Skeletal muscle tissue (tissue), 4 donors: ENCODE measurements around the gene GNG4. TPM values are rescaled to one million over a fixed set of nuclear protein-coding genes. Genes with fewer than 3 reads are reported as not detected.
"Not testable (repeated sequence)": the region's sequence is repeated elsewhere in the genome, so short reads cannot be mapped to it uniquely, and the experiment has no call there.

Experiments
- H3K27ac ChIP-seq: one replicate; pipeline ENCODE4 v1.7.0; 2013; ENCODE audit warnings: mild to moderate bottlenecking, low read depth, low read length, inconsistent platforms
- H3K27me3 ChIP-seq, 3 donors: one replicate each; pipeline ENCODE4 v1.7.0; 2013; ENCODE audit warnings: low read length in 3 of 3; ENCODE audit not compliant: control insufficient read depth in 3 of 3, insufficient read depth in 3 of 3
- H3K36me3 ChIP-seq, 3 donors: one replicate each; pipeline ENCODE4 v1.7.0; 2013; ENCODE audit warnings: low read length in 3 of 3; ENCODE audit not compliant: control insufficient read depth in 3 of 3, insufficient read depth in 3 of 3
- H3K4me1 ChIP-seq, 3 donors: one replicate each; pipeline ENCODE4 v1.7.0; 2013; ENCODE audit warnings: low read length in 3 of 3, mild to moderate bottlenecking in 3 of 3; ENCODE audit not compliant: control insufficient read depth in 3 of 3, insufficient read depth in 3 of 3
- H3K4me3 ChIP-seq, 3 donors: one replicate each; pipeline ENCODE4 v1.7.0; 2013; ENCODE audit warnings: low read length in 3 of 3
- H3K9ac ChIP-seq, 3 donors: one replicate each; pipeline ENCODE4 v1.7.0; 2013; ENCODE audit warnings: low read length in 3 of 3, mild to moderate bottlenecking in 3 of 3, moderate library complexity in 2 of 3, low read depth in 1 of 3
- H3K9me3 ChIP-seq, 3 donors: one replicate each; pipeline ENCODE4 v1.7.0; 2013; ENCODE audit warnings: low read length in 3 of 3; ENCODE audit not compliant: control insufficient read depth in 3 of 3
- total RNA-seq: library from RNA; depleted of rRNA; stranded (reverse); fragments of >200 nt; gene quantifications from one replicate; pipeline ENCODE4 v1.2.3, GENCODE V29; 2014
- donor health status: Osteomylitis.

The GNG4 gene
- total RNA-seq, 1 donor from 2014 or later = 1.0 TPM

- no peak overlapping the region for H3K9ac ChIP-seq
- H3K36me3 ChIP-seq = no peaks in the 10 kb centered on the region
- no peak overlapping the region for H3K27ac ChIP-seq
- H3K4me3 ChIP-seq = no peak overlapping the region
- peaks cover 0 to 7% (median 0%) of the 10 kb centered on the region in 3 donors for H3K27me3 ChIP-seq
- no peaks in the 10 kb centered on the region for H3K9me3 ChIP-seq
- no peaks in the 10 kb centered on the region for H3K4me1 ChIP-seq
Observed at GRCh38 chr1:235612761-235613160, 36.8 kb downstream of the GNG4 start.

GRCh38 chr1:235610157-235610556 is 39.4 kb downstream of the GNG4 start:
- no peaks in the 10 kb centered on the region for H3K27me3 ChIP-seq
- H3K4me3 ChIP-seq = no peak overlapping the region
- no peak overlapping the region for H3K27ac ChIP-seq
- H3K36me3 ChIP-seq = no peaks in the 10 kb centered on the region
- H3K9ac ChIP-seq = no peak overlapping the region
- H3K9me3 ChIP-seq = no peaks in the 10 kb centered on the region
- no peaks in the 10 kb centered on the region for H3K4me1 ChIP-seq

- no peaks in the 10 kb centered on the region for H3K4me1 ChIP-seq
- H3K9ac ChIP-seq = no peak overlapping the region
- H3K9me3 ChIP-seq = no peaks in the 10 kb centered on the region
- H3K36me3 ChIP-seq = no peaks in the 10 kb centered on the region
- no peaks in the 10 kb centered on the region for H3K27me3 ChIP-seq
- no peak overlapping the region for H3K4me3 ChIP-seq
- no peak overlapping the region for H3K27ac ChIP-seq
Observed at GRCh38 chr1:235608278-235608677, 41.3 kb downstream of the GNG4 start.

- no peaks in the 10 kb centered on the region for H3K9me3 ChIP-seq
- no peaks in the 10 kb centered on the region for H3K27me3 ChIP-seq
- H3K36me3 ChIP-seq = no peaks in the 10 kb centered on the region
- no peak overlapping the region for H3K4me3 ChIP-seq
- H3K4me1 ChIP-seq = no peaks in the 10 kb centered on the region
- H3K9ac ChIP-seq = no peak overlapping the region
- no peak overlapping the region for H3K27ac ChIP-seq
Observed at GRCh38 chr1:235607284-235607683, 42.3 kb downstream of the GNG4 start.

- Histone ChIP-seq H3K36me3 (no peaks in the 10 kb centered on the region), H3K27ac (no peak overlapping the region), H3K4me1 (no peaks in the 10 kb centered on the region), H3K9me3 (no peaks in the 10 kb centered on the region), H3K4me3 (no peak overlapping the region), H3K9ac (no peak overlapping the region), H3K27me3 (no peaks in the 10 kb centered on the region)
Observed at GRCh38 chr1:235601104-235601503, 48.5 kb downstream of the GNG4 start.

- no peak overlapping the region for H3K4me3 ChIP-seq
- no peaks in the 10 kb centered on the region for H3K4me1 ChIP-seq
- H3K36me3 ChIP-seq = no peaks in the 10 kb centered on the region
- H3K9ac ChIP-seq = no peak overlapping the region
- no peaks in the 10 kb centered on the region for H3K27me3 ChIP-seq
- H3K27ac ChIP-seq = no peak overlapping the region
- no peaks in the 10 kb centered on the region for H3K9me3 ChIP-seq
Observed at GRCh38 chr1:235599536-235599935, 50.0 kb downstream of the GNG4 start.

GRCh38 chr1:235597867-235598553 is 51.6 kb downstream of the GNG4 start:
- Histone ChIP-seq H3K4me3 (no peak overlapping the region), H3K9me3 (no peaks in the 10 kb centered on the region), H3K4me1 (no peaks in the 10 kb centered on the region), H3K9ac (no peak overlapping the region), H3K27me3 (no peaks in the 10 kb centered on the region), H3K36me3 (no peaks in the 10 kb centered on the region), H3K27ac (no peak overlapping the region)

GRCh38 chr1:235595079-235595478 is 54.5 kb downstream of the GNG4 start:
- Histone ChIP-seq H3K4me3 (no peak overlapping the region), H3K4me1 (no peaks in the 10 kb centered on the region), H3K36me3 (no peaks in the 10 kb centered on the region), H3K27ac (no peak overlapping the region), H3K9ac (no peak overlapping the region), H3K9me3 (no peaks in the 10 kb centered on the region), H3K27me3 (peaks cover 0 to 2% (median 0%) of the 10 kb centered on the region in 3 donors)

- H3K27ac ChIP-seq, H3K4me3 ChIP-seq, H3K9me3 ChIP-seq, H3K27me3 ChIP-seq, H3K4me1 ChIP-seq, H3K36me3 ChIP-seq, H3K9ac ChIP-seq: not testable (repeated sequence)
Observed at GRCh38 chr1:235594281-235594895, 55.2 kb downstream of the GNG4 start.

GRCh38 chr1:235588916-235589515 is 60.6 kb downstream of the GNG4 start:
- Histone ChIP-seq H3K4me3 (no peak overlapping the region), H3K9me3 (peaks cover 0 to 5% (median 3%) of the 10 kb centered on the region in 3 donors), H3K4me1 (no peaks in the 10 kb centered on the region), H3K9ac (no peak overlapping the region), H3K36me3 (no peaks in the 10 kb centered on the region), H3K27me3 (peaks cover 3 to 12% (median 3%) of the 10 kb centered on the region in 3 donors), H3K27ac (no peak overlapping the region)
